GM18870 (cell line): ENCODE results near the gene MGP.

Source experiments
- ATAC-seq: cut with Tn5 transposase; IDR thresholded peaks from one replicate; pipeline ENCODE4 v1.9.1; 2021; ENCODE audit warnings: moderate library complexity; ENCODE audit not compliant: unreplicated experiment

The MGP gene

GRCh38 chr12:14833336-14833735 lies 52.3 kb downstream of the MGP start:
- no peak for ATAC-seq
